ENCODE data around the gene ANKRD63.

Gene ANKRD63

DNA sequence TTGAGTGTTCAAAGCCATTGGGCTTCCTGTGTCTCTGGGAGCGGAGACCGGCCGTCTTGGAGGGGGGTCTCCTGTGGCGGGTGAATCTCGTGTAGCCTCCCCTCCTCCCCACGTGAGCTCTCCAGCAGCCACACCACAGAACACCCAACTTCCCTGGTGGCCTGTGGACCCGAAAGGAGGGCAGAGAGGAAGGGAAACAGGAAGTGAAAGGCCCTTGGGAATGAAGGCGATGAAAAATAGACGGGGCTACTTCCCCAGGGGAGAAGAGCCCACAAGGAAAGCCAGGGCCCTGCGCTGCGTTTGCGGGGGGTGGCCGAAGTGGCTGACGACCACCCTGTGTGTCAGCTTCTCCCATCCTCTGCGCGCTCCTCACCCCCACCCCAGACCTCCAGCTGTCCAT is 5.4 kb downstream of the ANKRD63 start:
- no peak for DNase-seq

- no peak for DNase-seq
Observed at GRCh38 chr15:40276927-40277326, 5.9 kb downstream of the ANKRD63 start.

- DNase-seq: no peak
Observed at GRCh38 chr15:40275954-40276353, 6.9 kb downstream of the ANKRD63 start.

- DNase-seq: no peak
Observed at GRCh38 chr15:40275523-40275922, 7.3 kb downstream of the ANKRD63 start.

GRCh38 chr15:40274350-40275274 is 8.3 kb downstream of the ANKRD63 start:
- peak; percentile 88 for DNase-seq

DNA sequence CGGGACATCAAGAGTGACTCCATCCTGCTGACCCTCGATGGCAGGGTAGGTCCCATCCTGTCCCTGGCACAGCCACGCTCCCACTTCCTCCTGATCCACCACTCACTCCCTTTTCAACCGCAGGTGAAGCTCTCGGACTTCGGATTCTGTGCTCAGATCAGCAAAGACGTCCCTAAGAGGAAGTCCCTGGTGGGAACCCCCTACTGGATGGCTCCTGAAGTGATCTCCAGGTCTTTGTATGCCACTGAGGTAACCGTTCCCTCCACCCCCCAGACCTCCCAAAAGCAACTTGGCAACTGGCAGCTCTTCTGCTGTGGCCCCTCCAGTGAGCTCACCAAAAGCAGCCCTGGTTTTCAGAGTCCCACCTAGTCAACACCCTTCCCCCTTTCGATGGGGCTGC is 9.4 kb downstream of the ANKRD63 start:
- DNase-seq: no peak

GRCh38 chr15:40272485-40273056 is 10.3 kb downstream of the ANKRD63 start:
- no peak for DNase-seq

- DNase-seq: no peak
Observed at GRCh38 chr15:40271685-40272484, 11.0 kb downstream of the ANKRD63 start.

DNA sequence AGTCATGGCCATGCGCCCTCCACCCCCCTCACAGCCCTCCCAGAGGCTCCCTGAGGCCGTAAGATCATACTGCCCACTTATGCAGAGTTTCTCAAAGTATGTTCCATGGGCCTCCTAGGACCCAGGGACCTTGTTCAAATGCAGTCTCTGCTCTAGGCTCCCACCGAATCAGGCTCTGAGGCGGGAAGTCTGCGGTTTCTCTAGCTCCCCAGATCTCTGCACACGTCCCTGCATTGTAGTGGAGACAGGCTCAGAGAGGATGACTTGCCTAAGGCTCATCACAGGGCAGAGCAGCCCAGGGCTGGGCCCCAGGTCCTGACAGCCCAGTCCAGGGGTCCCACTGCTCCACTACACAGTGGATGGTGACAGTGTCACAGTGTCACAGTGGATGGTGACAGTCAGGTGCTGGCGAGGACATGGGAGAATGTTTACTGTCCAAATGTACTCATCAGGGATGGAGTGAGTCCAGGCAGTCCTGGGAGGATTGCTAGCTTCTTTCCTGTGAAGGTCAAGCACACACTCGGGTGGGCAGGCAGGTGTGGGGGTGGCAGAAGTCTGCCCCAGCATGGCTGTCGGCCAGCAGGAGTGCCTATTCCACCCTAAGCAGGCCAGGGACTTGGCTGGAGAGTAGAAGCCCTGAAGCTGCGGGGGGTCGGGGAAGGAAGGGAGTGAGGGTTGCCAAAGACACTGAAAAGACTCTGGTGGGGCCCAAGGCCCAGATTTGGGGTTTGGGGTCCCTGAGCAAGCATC is 12.4 kb downstream of the ANKRD63 start:
- DNase-seq: no peak

GRCh38 chr15:40269604-40270003 is 13.3 kb downstream of the ANKRD63 start:
- DNase-seq: no peak

DNA sequence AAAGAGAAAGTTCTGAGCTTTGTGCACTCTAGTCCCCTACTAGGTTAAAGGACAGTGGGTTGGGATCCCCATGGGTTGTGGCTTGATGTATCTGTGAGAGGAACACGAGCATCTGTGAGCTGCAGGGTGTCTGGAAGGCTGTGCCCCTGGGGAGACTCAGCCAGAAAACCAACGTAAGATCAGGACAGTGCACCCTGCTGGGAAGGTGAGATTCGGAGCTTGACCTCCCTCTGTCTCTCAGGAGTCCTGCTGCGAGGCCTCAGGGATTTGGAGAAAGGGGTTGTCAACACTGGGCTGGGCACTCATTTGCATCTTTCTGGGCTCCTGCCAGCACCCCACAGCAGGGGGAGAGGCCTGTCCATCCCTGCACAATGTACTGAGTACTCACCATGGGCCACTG is 15.2 kb downstream of the ANKRD63 start:
- no peak for DNase-seq

DNA sequence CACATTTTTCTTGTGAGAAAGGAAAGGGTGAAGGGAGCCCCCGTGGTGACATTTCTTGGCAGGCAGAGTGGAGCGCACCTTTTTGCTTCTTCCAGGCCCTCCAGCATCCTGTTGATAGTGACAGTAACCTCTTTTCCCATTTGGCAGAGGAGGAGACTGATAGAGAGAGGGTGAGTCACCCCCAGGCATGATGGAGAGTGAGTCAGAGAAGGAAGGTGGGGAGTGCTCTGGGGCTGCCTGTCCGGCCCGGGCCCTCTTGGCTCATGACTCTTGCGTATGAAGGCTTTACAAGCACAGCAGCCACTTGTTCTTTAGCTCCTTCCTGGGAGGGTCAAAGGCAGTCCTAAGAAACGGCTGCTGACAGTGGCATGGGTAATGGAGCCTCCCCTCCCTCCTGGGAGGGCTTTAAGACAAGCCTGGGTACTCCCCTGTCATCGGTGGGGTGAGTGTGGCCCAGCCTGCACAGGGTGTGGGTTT is 16.0 kb downstream of the ANKRD63 start:
- no peak for DNase-seq

DNA sequence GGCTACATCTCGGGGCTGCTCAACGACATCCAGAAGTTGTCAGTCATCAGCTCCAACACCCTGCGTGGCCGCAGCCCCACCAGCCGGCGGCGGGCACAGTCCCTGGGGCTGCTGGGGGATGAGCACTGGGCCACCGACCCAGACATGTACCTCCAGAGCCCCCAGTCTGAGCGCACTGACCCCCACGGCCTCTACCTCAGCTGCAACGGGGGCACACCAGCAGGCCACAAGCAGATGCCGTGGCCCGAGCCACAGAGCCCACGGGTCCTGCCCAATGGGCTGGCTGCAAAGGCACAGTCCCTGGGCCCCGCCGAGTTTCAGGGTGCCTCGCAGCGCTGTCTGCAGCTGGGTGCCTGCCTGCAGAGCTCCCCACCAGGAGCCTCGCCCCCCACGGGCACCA is 17.0 kb downstream of the ANKRD63 start:
- DNase-seq: no peak

DNA sequence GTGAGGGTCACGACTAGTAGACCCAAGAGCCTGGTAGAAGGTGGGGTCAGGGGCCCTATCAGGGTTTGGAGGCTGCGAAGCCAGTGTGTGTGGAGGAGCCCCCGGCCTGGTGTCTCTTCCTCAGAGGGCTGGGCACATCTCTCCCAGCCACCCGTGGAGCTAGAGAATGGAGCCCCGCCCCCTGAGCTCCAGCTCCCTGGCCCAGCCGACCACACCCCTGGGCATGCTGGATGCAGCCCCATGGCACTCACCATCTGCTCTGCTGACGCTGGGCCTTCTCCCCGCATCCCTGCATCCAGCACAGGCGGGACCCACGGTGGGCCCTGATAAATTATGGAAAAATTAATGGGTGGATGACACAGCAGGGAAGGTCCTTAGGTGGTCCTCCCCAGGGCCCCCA is 17.5 kb downstream of the ANKRD63 start:
- DNase-seq: no peak

DNA sequence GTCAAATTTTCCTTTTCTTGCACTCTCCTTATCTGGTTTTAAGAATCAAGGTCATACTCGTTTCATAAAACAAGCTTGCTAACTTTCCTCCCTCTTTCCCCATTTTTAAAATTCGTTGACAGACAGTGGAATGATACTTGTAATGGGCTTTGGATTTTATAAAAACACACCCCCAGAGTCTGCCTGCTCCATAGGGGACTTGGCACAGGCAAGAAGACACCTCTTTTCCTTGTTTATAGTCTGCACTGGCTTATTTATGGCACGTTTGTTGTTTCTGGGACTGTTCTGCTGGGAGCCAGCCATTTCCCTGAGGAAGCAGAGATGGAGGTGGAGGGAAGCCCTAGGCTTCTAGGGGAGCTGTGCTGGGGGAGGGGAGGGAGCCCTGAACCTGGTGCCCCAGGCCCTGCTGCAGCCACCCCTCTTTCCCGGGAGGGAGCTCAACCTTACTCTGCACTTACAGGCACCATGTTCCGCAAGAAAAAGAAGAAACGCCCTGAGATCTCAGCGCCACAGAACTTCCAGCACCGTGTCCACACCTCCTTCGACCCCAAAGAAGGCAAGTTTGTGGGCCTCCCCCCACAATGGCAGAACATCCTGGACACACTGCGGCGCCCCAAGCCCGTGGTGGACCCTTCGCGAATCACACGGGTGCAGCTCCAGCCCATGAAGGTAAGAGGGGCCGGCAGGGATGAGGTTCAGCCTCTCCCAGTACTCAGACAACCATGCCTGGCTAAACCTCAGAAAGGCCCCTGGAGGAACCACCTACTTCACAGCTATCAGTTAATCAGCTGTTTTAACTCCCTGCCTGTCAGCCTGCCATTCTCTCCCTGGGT is 18.3 kb downstream of the ANKRD63 start:
- DNase-seq: no peak

GRCh38 chr15:40263024-40263754 is 19.7 kb downstream of the ANKRD63 start:
- DNase-seq: no peak

GRCh38 chr15:40259021-40259420 is 23.8 kb downstream of the ANKRD63 start:
- DNase-seq: no peak

DNA sequence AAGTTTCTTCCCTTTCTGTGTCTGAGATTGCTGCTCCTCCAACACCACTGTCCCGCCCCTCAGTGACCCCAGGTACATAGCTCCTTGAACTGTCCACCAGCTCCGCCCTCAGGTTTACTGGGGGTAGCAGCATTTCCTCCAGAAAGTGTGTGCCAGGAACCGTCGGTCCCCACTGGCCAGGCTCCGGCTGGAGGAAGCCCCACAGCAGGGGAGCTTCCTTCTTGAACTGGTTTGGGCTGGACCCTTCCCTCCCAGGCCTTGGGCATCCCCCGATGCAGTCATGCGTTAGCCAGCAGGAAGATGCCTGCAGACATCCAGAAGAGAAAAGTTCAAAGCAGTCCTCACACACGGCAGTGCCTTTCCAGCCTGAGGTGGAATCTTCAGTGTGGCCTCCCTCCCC is 24.3 kb downstream of the ANKRD63 start:
- no peak for DNase-seq

- DNase-seq: no peak
Observed at GRCh38 chr15:40257656-40258450, 25.0 kb downstream of the ANKRD63 start.

- DNase-seq: no peak
Observed at GRCh38 chr15:40256638-40257235, 26.1 kb downstream of the ANKRD63 start.

Measured in activated CD4-positive, alpha-beta T cell treated with anti-CD3 and anti-CD28 coated beads, Interleukin-2, amount 50 U/mL, for 16 hours (primary cell).